Caco-2 (cell line): Measurements from ENCODE around the gene GSG1L. TPM values are rescaled to one million over a fixed set of nuclear protein-coding genes. Genes with fewer than 3 reads are reported as not detected.

Experiments used
- BruUV-seq: library from RNA; stranded (reverse); fragments of 400-500 nt; replicated peaks from 2 replicates; lab custom pipeline; 2021; lab: Mats Ljungman, UMichigan
- CTCF ChIA-PET: fragments of 300-600 bp; sonication (Branson Sonifier 250); formaldehyde crosslinking; loops from one replicate; lab custom pipeline; 2022; ENCODE audit warnings: antibody characterized with exemption; lab: Charles Lee
- POLR2A ChIA-PET: fragments of 300-600 bp; sonication (Branson Sonifier 250); formaldehyde crosslinking; loops from one replicate; lab custom pipeline; 2022; ENCODE audit warnings: antibody characterized with exemption; lab: Charles Lee
- DNase-seq, 2 experiments: peaks; one replicate each; pipeline versions ENCODE4 v3.0.0 to v3.0.0-alpha.2; 2020 to 2022
- H3K27me3 ChIP-seq: replicated peaks from 2 replicates; pipeline ENCODE4 v1.6.0; 2011; ENCODE audit warnings: low read length; ENCODE audit not compliant: control insufficient read depth, insufficient read depth
- H3K36me3 ChIP-seq: 2 replicates; pipeline ENCODE4 v1.5.1; 2011; ENCODE audit warnings: low read length; ENCODE audit not compliant: control insufficient read depth, insufficient read depth
- H3K4me1 ChIP-seq: fragments of 250-450 bp; sonication (Bioruptor Pico); 2 replicates; pipeline ENCODE4 v1.5.1; 2020; ENCODE audit warnings: mild to moderate bottlenecking
- H3K4me3 ChIP-seq: 2 replicates; pipeline ENCODE4 v1.5.1; 2011; ENCODE audit warnings: low read depth, mild to moderate bottlenecking, control low read depth, low read length
- H3K9me3 ChIP-seq: fragments of 250-450 bp; sonication (Bioruptor Pico); 2 replicates; pipeline ENCODE4 v1.5.1; 2020; ENCODE audit warnings: mild to moderate bottlenecking, moderate library complexity
- H3K27ac Mint-ChIP-seq: one replicate; pipeline ENCODE4 v1.8.0; 2022; ENCODE audit warnings: mixed read lengths; ENCODE audit not compliant: unreplicated experiment
- H3K27me3 Mint-ChIP-seq: one replicate; pipeline ENCODE4 v1.8.0; 2022; ENCODE audit warnings: mixed read lengths; ENCODE audit not compliant: insufficient read depth, unreplicated experiment
- H3K36me3 Mint-ChIP-seq: one replicate; pipeline ENCODE4 v1.8.0; 2022; ENCODE audit warnings: mild to moderate bottlenecking, mixed read lengths; ENCODE audit not compliant: insufficient read depth, unreplicated experiment
- H3K4me1 Mint-ChIP-seq: one replicate; pipeline ENCODE4 v1.8.0; 2022; ENCODE audit warnings: low read depth, mixed read lengths; ENCODE audit not compliant: unreplicated experiment
- H3K4me3 Mint-ChIP-seq: one replicate; pipeline ENCODE4 v1.8.0; 2022; ENCODE audit warnings: mild to moderate bottlenecking, moderate library complexity, mixed read lengths; ENCODE audit not compliant: unreplicated experiment
- H3K9me3 Mint-ChIP-seq: one replicate; pipeline ENCODE4 v1.8.0; 2022; ENCODE audit warnings: mixed read lengths; ENCODE audit not compliant: unreplicated experiment
- CTCF ChIP-seq, 2 experiments: fragments of 200-600 bp in 1 of 2; IDR thresholded peaks; 1 replicate in 1 of 2; 2 replicates in 1 of 2; pipeline versions ENCODE4 v1.5.1 to v1.8.0; 2011 to 2022; ENCODE audit warnings: antibody characterized with exemption in 1 of 2, control low read depth in 1 of 2, inconsistent platforms in 1 of 2, low read depth in 1 of 2, low read length in 1 of 2, mild to moderate bottlenecking in 1 of 2, moderate library complexity in 1 of 2; ENCODE audit not compliant: insufficient read depth in 1 of 2, severe bottlenecking in 1 of 2, unreplicated experiment in 1 of 2
- intact Hi-C: fragments of 100-400 bp; cut with micrococcal nuclease; formaldehyde crosslinking; loops from one replicate; pipeline ENCODE4 v1.10.0; 2022; ENCODE audit not compliant: unreplicated experiment
- total RNA-seq: library from RNA; stranded (reverse); gene quantifications from 2 replicates; pipeline ENCODE4 v1.2.3, GENCODE V29; 2022

GSG1L gene
- total RNA-seq, 1 experiment from 2014 or later = not detected

- ChIA-PET POLR2A (no interaction called here), CTCF (no interaction called here)
- Mint-ChIP-seq H3K4me1 (no peaks in the 10 kb centered on the region), H3K27me3 (no peaks in the 10 kb centered on the region), H3K27ac (no peak overlapping the region), H3K36me3 (peaks cover 5% of the 10 kb centered on the region), H3K4me3 (no peak overlapping the region), H3K9me3 (no peaks in the 10 kb centered on the region)
- no peaks in the 10 kb centered on the region for H3K4me1 ChIP-seq
- no peak for DNase-seq
- no peak overlapping the region for H3K4me3 ChIP-seq
- intact Hi-C loops = no loop called here
- H3K27me3 ChIP-seq = no peaks in the 10 kb centered on the region
- H3K36me3 ChIP-seq = no peaks in the 10 kb centered on the region; the same call in 1 of the 2 replicates
- BruUV-seq = no TSS peak
- H3K9me3 ChIP-seq = no peaks in the 10 kb centered on the region
- TF ChIP-seq CTCF (IDR thresholded peaks at IDR 0.05; ENCODE audit: insufficient read depth in 1 of 2, low read depth in 1 of 2, low read length in 1 of 2, severe bottlenecking in 1 of 2, unreplicated experiment in 1 of 2) = no peak
Measured at GRCh38 chr16:27758544-27758943, 305.0 kb downstream of the GSG1L start.

- intact Hi-C loops = no loop called here
- no peaks in the 10 kb centered on the region for H3K27me3 ChIP-seq
- Mint-ChIP-seq H3K9me3 (no peaks in the 10 kb centered on the region), H3K4me1 (no peaks in the 10 kb centered on the region), H3K4me3 (no peak overlapping the region), H3K27ac (no peak overlapping the region), H3K27me3 (no peaks in the 10 kb centered on the region), H3K36me3 (peaks cover 2% of the 10 kb centered on the region)
- no TSS peak for BruUV-seq
- no peak for TF ChIP-seq CTCF (IDR thresholded peaks at IDR 0.05; ENCODE audit: insufficient read depth in 1 of 2, low read depth in 1 of 2, low read length in 1 of 2, severe bottlenecking in 1 of 2, unreplicated experiment in 1 of 2)
- ChIA-PET POLR2A (no interaction called here), CTCF (interaction anchor here (0.9 kb wide), 1 partner anchor 116 kb away, joined by 3 read pairs; no protein-coding TSS in a partner anchor)
- no peak for DNase-seq
- no peaks in the 10 kb centered on the region for H3K9me3 ChIP-seq
- no peak overlapping the region for H3K4me3 ChIP-seq
- H3K4me1 ChIP-seq = no peaks in the 10 kb centered on the region
- no peaks in the 10 kb centered on the region for H3K36me3 ChIP-seq
Measured at GRCh38 chr16:27756206-27756970, 307.1 kb downstream of the GSG1L start.

- intact Hi-C loops = no loop called here
- Mint-ChIP-seq H3K9me3 (no peaks in the 10 kb centered on the region), H3K4me3 (no peak overlapping the region), H3K4me1 (no peaks in the 10 kb centered on the region), H3K27me3 (no peaks in the 10 kb centered on the region), H3K27ac (no peak overlapping the region), H3K36me3 (no peaks in the 10 kb centered on the region)
- no TSS peak for BruUV-seq
- H3K4me1 ChIP-seq = no peaks in the 10 kb centered on the region
- CTCF ChIA-PET = no interaction called here
- no peak for TF ChIP-seq CTCF (IDR thresholded peaks at IDR 0.05; ENCODE audit: insufficient read depth in 1 of 2, low read depth in 1 of 2, low read length in 1 of 2, severe bottlenecking in 1 of 2, unreplicated experiment in 1 of 2)
- no peaks in the 10 kb centered on the region for H3K9me3 ChIP-seq
- no peak overlapping the region for H3K4me3 ChIP-seq
- POLR2A ChIA-PET = no interaction called here
- H3K36me3 ChIP-seq = no peaks in the 10 kb centered on the region
- H3K27me3 ChIP-seq = no peaks in the 10 kb centered on the region
- DNase-seq = no peak
Measured at GRCh38 chr16:27754788-27755690, 308.5 kb downstream of the GSG1L start.
